Neutrophil (primary cell): Measurements from ENCODE around the gene KLRG1.

Source experiments
- H3K27ac ChIP-seq: fragments of 200-600 bp; sonication (generic); 2 replicates; pipeline ENCODE4 v1.5.1; 2016; ENCODE audit warnings: mild to moderate bottlenecking, moderate library complexity
- H3K27me3 ChIP-seq: fragments of 200-600 bp; sonication (generic); 2 replicates; pipeline ENCODE4 v1.6.0; 2016; ENCODE audit warnings: mild to moderate bottlenecking
- H3K36me3 ChIP-seq: fragments of 200-600 bp; sonication (generic); 2 replicates; pipeline ENCODE4 v1.5.1; 2017
- H3K4me1 ChIP-seq, 2 experiments: fragments of 200-600 bp in 1 of 2; sonication (generic) in 1 of 2; 1 replicate in 1 of 2; 2 replicates in 1 of 2; pipeline versions ENCODE4 v1.5.1 to v1.6.1; 2013 to 2016; ENCODE audit warnings: low read depth in 1 of 2, low read length in 1 of 2, mild to moderate bottlenecking in 1 of 2, moderate library complexity in 1 of 2; ENCODE audit not compliant: control insufficient read depth in 1 of 2, insufficient read depth in 1 of 2
- H3K4me3 ChIP-seq, 2 experiments: fragments of 200-600 bp in 1 of 2; sonication (generic) in 1 of 2; 1 replicate in 1 of 2; 2 replicates in 1 of 2; pipeline ENCODE4 v1.5.1; 2013 to 2016; ENCODE audit warnings: low read depth in 1 of 2, low read length in 1 of 2, mild to moderate bottlenecking in 1 of 2, moderate library complexity in 1 of 2
- H3K9me3 ChIP-seq: fragments of 200-600 bp; sonication (generic); 2 replicates; pipeline ENCODE4 v1.5.1; 2016
- TF ChIP-seq, protein P1 (sequence below): fragments of 200-600 bp; sonication (generic); IDR thresholded peaks from 2 replicates; pipeline ENCODE4 v1.5.1; 2016; ENCODE audit warnings: antibody characterized with exemption

Gene KLRG1

DNA sequence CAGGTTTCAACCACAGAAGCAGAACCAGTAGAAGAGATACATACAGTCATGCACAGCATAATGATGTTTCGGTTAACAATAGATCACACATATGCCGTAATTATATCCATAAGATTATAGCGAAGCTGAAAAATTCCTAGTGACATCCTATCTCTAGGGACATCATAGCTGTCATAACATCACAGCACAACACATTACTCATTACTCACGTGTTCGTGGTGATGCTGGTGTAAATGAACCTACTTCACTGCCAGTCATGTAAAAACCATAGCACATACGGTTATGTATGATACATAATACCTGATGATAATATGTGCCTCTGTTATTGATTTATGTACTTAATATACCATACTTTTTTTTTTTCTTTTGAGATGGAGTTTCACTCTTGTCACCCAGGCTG is 44.7 kb downstream of the KLRG1 start:
- no peak overlapping the region for H3K4me3 ChIP-seq
- no peaks in the 10 kb centered on the region for H3K27me3 ChIP-seq
- H3K27ac ChIP-seq: no peak overlapping the region
- no peaks in the 10 kb centered on the region for H3K4me1 ChIP-seq
- TF ChIP-seq, protein P1, sequence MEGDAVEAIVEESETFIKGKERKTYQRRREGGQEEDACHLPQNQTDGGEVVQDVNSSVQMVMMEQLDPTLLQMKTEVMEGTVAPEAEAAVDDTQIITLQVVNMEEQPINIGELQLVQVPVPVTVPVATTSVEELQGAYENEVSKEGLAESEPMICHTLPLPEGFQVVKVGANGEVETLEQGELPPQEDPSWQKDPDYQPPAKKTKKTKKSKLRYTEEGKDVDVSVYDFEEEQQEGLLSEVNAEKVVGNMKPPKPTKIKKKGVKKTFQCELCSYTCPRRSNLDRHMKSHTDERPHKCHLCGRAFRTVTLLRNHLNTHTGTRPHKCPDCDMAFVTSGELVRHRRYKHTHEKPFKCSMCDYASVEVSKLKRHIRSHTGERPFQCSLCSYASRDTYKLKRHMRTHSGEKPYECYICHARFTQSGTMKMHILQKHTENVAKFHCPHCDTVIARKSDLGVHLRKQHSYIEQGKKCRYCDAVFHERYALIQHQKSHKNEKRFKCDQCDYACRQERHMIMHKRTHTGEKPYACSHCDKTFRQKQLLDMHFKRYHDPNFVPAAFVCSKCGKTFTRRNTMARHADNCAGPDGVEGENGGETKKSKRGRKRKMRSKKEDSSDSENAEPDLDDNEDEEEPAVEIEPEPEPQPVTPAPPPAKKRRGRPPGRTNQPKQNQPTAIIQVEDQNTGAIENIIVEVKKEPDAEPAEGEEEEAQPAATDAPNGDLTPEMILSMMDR: no peak
- no peaks in the 10 kb centered on the region for H3K36me3 ChIP-seq
- no peaks in the 10 kb centered on the region for H3K9me3 ChIP-seq

DNA sequence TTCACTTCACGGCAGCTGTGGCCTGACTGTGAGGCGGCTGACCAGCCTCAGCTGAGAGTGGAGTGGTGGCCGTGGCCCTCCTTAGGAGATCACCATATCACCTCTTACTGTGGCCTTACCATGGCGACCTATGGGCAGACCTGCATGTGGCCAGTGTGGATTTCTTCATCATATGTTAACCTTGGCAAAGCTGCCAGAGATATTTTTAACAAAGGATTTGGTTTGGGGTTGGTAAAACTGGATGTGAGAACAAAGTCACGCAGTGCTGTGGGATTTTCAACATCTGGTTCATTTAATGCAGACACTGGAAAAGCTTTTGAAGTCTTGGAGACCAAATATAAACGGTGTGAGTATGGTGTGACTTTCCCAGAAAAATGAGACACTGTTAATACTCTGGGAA is 46.9 kb downstream of the KLRG1 start:
- Histone ChIP-seq H3K27ac (no peak overlapping the region), H3K4me1 (no peaks in the 10 kb centered on the region), H3K9me3 (no peaks in the 10 kb centered on the region), H3K36me3 (no peaks in the 10 kb centered on the region), H3K4me3 (no peak overlapping the region), H3K27me3 (no peaks in the 10 kb centered on the region)
- TF ChIP-seq, protein P1: no peak

DNA sequence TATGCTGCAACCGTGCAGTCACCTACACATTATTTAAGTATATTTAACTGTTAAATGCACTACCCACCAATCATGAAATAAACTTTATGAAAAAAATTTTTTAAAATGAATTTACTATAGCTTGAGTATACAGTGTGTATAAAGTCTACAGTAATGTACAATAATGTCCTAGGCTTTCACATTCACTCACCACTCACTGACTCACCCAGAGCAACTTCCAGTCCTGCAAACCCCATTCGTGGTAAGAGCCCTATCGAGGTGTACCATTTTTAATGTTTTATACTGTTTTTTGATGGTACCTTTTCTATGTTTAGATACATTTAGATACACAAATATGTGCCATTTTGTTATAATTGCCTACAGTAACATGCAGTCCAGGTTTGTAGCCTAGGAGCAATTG is 48.1 kb downstream of the KLRG1 start:
- Histone ChIP-seq H3K36me3 (no peaks in the 10 kb centered on the region), H3K4me1 (no peaks in the 10 kb centered on the region), H3K27me3 (no peaks in the 10 kb centered on the region), H3K9me3 (no peaks in the 10 kb centered on the region), H3K27ac (no peak overlapping the region), H3K4me3 (no peak overlapping the region)
- TF ChIP-seq, protein P1: no peak

DNA sequence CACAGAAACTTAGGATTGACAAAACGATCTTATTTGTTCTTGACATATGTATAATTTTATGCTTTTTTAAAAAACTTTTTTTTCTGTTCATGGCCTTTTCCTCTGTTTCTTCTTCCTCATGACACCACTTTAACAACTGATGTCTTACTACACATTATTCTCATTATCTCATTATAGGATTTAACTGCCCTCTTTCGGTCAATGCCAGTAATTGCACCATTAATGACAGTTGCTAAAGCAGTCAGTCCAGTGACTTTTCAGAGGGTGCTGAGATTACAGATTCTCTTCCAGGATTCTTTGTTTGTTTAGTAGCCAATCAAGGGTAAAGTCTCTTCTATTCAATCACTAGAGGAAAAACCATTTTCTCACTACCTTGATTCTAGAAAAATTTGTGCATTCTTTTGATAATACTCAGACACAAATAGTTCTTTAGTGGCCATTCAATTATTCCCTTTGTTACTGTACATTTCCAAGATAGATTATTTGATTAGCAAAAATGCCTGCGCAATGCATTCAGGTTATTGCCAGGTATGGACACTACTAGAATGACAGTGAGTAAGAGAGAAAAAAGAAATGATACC is 50.1 kb downstream of the KLRG1 start:
- no peak overlapping the region for H3K27ac ChIP-seq
- H3K9me3 ChIP-seq: no peaks in the 10 kb centered on the region
- TF ChIP-seq, protein P1: peak; percentile 62

DNA sequence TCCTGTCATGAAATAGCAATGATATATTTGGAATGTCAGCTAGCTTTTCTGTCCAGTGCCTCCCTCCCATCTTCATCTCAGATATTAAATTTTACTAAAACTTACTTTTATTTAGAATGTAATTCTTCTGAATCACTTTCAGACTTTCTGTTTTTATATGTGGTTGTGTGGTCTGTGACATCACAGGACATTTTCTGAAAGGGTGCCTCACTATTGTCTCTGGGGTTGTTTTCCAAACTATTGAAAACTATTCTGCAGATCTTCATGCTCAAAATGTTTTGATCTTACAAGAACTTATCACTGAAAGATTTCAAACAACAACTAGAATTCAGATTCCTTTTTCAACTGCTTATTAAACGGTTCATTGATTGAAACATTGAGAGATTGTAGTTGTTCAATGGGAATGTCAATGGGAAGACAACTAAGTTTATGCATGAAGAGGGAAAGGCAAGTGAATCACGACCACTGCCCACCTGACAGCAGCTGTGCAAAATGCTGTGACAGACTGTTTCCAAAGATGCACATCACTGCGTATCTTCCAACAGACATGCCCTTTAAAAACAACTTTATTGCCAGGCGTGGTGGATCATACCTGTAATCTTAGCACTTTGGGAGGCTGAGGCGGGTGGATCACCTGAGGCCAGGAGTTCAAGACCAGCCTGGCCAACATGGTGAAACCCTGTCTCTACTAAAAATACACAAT is 51.3 kb downstream of the KLRG1 start:
- TF ChIP-seq, protein P1: no peak
- no peaks in the 10 kb centered on the region for H3K4me1 ChIP-seq
- no peaks in the 10 kb centered on the region for H3K9me3 ChIP-seq
- H3K27ac ChIP-seq: no peak overlapping the region
- H3K36me3 ChIP-seq: no peaks in the 10 kb centered on the region
- no peaks in the 10 kb centered on the region for H3K27me3 ChIP-seq
- no peak overlapping the region for H3K4me3 ChIP-seq

More for the DNA sequence above, 50.1 kb downstream of the KLRG1 start:
- no peak overlapping the region for H3K4me3 ChIP-seq
- H3K36me3 ChIP-seq: no peaks in the 10 kb centered on the region
- no peaks in the 10 kb centered on the region for H3K4me1 ChIP-seq
- H3K27me3 ChIP-seq: no peaks in the 10 kb centered on the region
